A549 (cell line): ENCODE data around the gene CAMTA1. TPM values are rescaled to one million over a fixed set of nuclear protein-coding genes. Genes with fewer than 3 reads are reported as not detected.
A peak's percentile ranks its signal among the peaks of the same experiment; 100 is the strongest.

Experiments used
- ATAC-seq, 2 experiments: fragments of 200-7000 bp in 1 of 2; fragments of >200 bp in 1 of 2; cut with Nextera tagmentation in 1 of 2; cut with Tn5 transposase in 1 of 2; 3 replicates each; pipeline versions ENCODE4 v1.8.0 to v1.9.1; 2018 to 2020; ENCODE audit warnings: mild to moderate bottlenecking in 1 of 2, moderate library complexity in 1 of 2
- CTCF ChIA-PET: fragments of 300-600 bp; sonication (Branson Sonifier 250); formaldehyde crosslinking; extraction: SDS; loops from one replicate; lab custom pipeline; 2021; ENCODE audit warnings: antibody characterized with exemption, inconsistent platforms; lab: Yijun Ruan, JAX
- POLR2A ChIA-PET: fragments of 350-600 bp; formaldehyde crosslinking; extraction: SDS; loops from one replicate; lab custom pipeline; 2021; ENCODE audit warnings: antibody characterized with exemption, inconsistent platforms; lab: Yijun Ruan, JAX
- DNase-seq, 2 experiments: peaks; one replicate each; pipeline versions ENCODE4 v3.0.0 to v3.0.0-alpha.2; 2011 to 2016; ENCODE audit warnings: low read depth in 1 of 2, low spot score in 1 of 2
- FAIRE-seq: peaks from 2 replicates; lab custom pipeline; 2011; peaks lifted over from hg19 to GRCh38; lab: Jason Lieb, UNC
- H3K27ac ChIP-seq, 2 experiments: fragments of >200 bp; sonication (Bioruptor Twin); formaldehyde crosslinking; 3 replicates each; pipeline ENCODE4 v1.5.1; 2016 to 2017
- H3K4me1 ChIP-seq: fragments of >200 bp; sonication (Bioruptor Twin); formaldehyde crosslinking; 3 replicates; pipeline ENCODE4 v1.6.1; 2016
- H3K4me2 ChIP-seq: fragments of >200 bp; sonication (Bioruptor Twin); formaldehyde crosslinking; 3 replicates; pipeline ENCODE4 v1.6.1; 2016
- H3K4me3 ChIP-seq: fragments of >200 bp; sonication (Bioruptor Twin); formaldehyde crosslinking; 3 replicates; pipeline ENCODE4 v1.5.1; 2016
- H3K9me3 ChIP-seq: fragments of >200 bp; sonication (Bioruptor Twin); formaldehyde crosslinking; 3 replicates; pipeline ENCODE4 v1.6.1; 2016
- ATOH8 ChIP-seq: fragments of 250-450 bp; sonication (Bioruptor Pico); IDR thresholded peaks from 2 replicates; pipeline ENCODE4 v1.5.0; 2020; ENCODE audit warnings: low read depth, mild to moderate bottlenecking, moderate library complexity
- CEBPB ChIP-seq, 2 experiments: fragments of >200 bp in 1 of 2; sonication (Bioruptor Twin) in 1 of 2; formaldehyde crosslinking in 1 of 2; IDR thresholded peaks; 2 replicates each; pipeline ENCODE4 v1.6.1; 2012 to 2016
- CHD4 ChIP-seq: fragments of 200-600 bp; sonication (generic); IDR thresholded peaks from 2 replicates; pipeline ENCODE4 v1.6.1; 2016; ENCODE audit warnings: antibody characterized with exemption, mild to moderate bottlenecking, borderline replicate concordance
- CTCF ChIP-seq: fragments of >200 bp; sonication (Bioruptor Twin); formaldehyde crosslinking; IDR thresholded peaks from 3 replicates; pipeline ENCODE4 v1.5.1; 2016
- E2F6 ChIP-seq: IDR thresholded peaks from 2 replicates; pipeline ENCODE4 v1.6.1; 2012; ENCODE audit warnings: low read depth, borderline replicate concordance
- EP300 ChIP-seq, 2 experiments: fragments of >200 bp; sonication (Bioruptor Twin); formaldehyde crosslinking; IDR thresholded peaks; 2 replicates in 1 of 2; 3 replicates in 1 of 2; pipeline ENCODE4 v1.6.1; 2016 to 2017
- ESRRA ChIP-seq: fragments of 150-350 bp; IDR thresholded peaks from 2 replicates; pipeline ENCODE4 v1.6.1; 2014; ENCODE audit warnings: mild to moderate bottlenecking, low read length, borderline replicate concordance
- FOXS1 ChIP-seq: fragments of 250-450 bp; sonication (Bioruptor Pico); IDR thresholded peaks from 2 replicates; pipeline ENCODE4 v1.5.0; 2020; ENCODE audit warnings: mild to moderate bottlenecking, moderate library complexity
- HEYL ChIP-seq: fragments of 250-450 bp; sonication (Bioruptor Pico); IDR thresholded peaks from 2 replicates; pipeline ENCODE4 v1.8.0; 2021; ENCODE audit warnings: mild to moderate bottlenecking, moderate library complexity
- HOXB13 ChIP-seq: fragments of 250-450 bp; sonication (Bioruptor Pico); IDR thresholded peaks from 2 replicates; pipeline ENCODE4 v1.5.0; 2020; ENCODE audit warnings: low read depth, mild to moderate bottlenecking, moderate library complexity
- JUN ChIP-seq, 2 experiments: fragments of >200 bp; sonication (Bioruptor Twin); formaldehyde crosslinking; IDR thresholded peaks; 2 replicates in 1 of 2; 3 replicates in 1 of 2; pipeline ENCODE4 v1.6.1; 2016 to 2017
- NPAS2 ChIP-seq: fragments of 250-450 bp; sonication (Bioruptor Pico); IDR thresholded peaks from 2 replicates; pipeline ENCODE4 v1.8.0; 2022; ENCODE audit warnings: mild to moderate bottlenecking, moderate library complexity, borderline replicate concordance
- PHF8 ChIP-seq: fragments of 200-600 bp; sonication (generic); IDR thresholded peaks from 2 replicates; pipeline ENCODE4 v1.6.1; 2016; ENCODE audit warnings: low read depth, mild to moderate bottlenecking, antibody characterized with exemption, moderate library complexity, borderline replicate concordance
- POLR2AphosphoS2 ChIP-seq: conservative IDR thresholded peaks from 2 replicates; pipeline ENCODE4 v1.6.1; 2012; ENCODE audit warnings: low read length, improper control_type of control experiment, inconsistent platforms
- RARB ChIP-seq: fragments of 250-450 bp; sonication (Bioruptor Pico); IDR thresholded peaks from 2 replicates; pipeline ENCODE4 v1.8.0; 2021; ENCODE audit warnings: mild to moderate bottlenecking, moderate library complexity
- REST ChIP-seq: fragments of 200-600 bp; sonication (generic); IDR thresholded peaks from 2 replicates; pipeline ENCODE4 v1.6.1; 2016; ENCODE audit warnings: antibody characterized with exemption, mild to moderate bottlenecking, moderate library complexity
- RNF2 ChIP-seq: fragments of 200-600 bp; sonication (generic); IDR thresholded peaks from 2 replicates; pipeline ENCODE4 v1.6.1; 2016; ENCODE audit warnings: low read depth, mild to moderate bottlenecking, antibody characterized with exemption, moderate library complexity, borderline replicate concordance
- SREBF2 ChIP-seq: fragments of 450-650 bp; IDR thresholded peaks from 2 replicates; pipeline ENCODE4 v1.6.1; 2014; ENCODE audit warnings: mild to moderate bottlenecking, moderate library complexity
- TFCP2L1 ChIP-seq: fragments of 250-450 bp; sonication (Bioruptor Pico); IDR thresholded peaks from 2 replicates; pipeline ENCODE4 v1.5.0; 2021; ENCODE audit warnings: mild to moderate bottlenecking
- TP53 ChIP-seq: fragments of 250-450 bp; sonication (Bioruptor Pico); IDR thresholded peaks from 2 replicates; pipeline ENCODE4 v1.5.0; 2021; ENCODE audit warnings: mild to moderate bottlenecking, moderate library complexity
- ZSCAN20 ChIP-seq: fragments of 250-450 bp; sonication (Bioruptor Pico); IDR thresholded peaks from 2 replicates; pipeline ENCODE4 v1.8.0; 2022; ENCODE audit warnings: mild to moderate bottlenecking, moderate library complexity
- WGBS: methylation state at CpG from one replicate; pipeline ENCODE4 v1.1.6; 2017; ENCODE audit errors: missing lambda C conversion rate; 5-methylcytosine and 5-hydroxymethylcytosine counted together
- polyA plus RNA-seq, 4 experiments: library from polyadenylated mRNA; depleted of rRNA in 3 of 4; stranded (reverse); fragments of >200 nt; fragmentation: RNase III in 1 of 4; extraction: RNeasy Plus Mini Kit Qiagen cat#74134 plus additional on column Dnase treatment in 1 of 4; gene quantifications; 2 replicates in 3 of 4; 3 replicates in 1 of 4; pipeline ENCODE4 v1.2.3, GENCODE V29; 2011 to 2017

CAMTA1 gene
- polyA plus RNA-seq, 2 of the 4 experiments (the other 2 are of a cell fraction): 58.8 to 75.0 TPM

GRCh38 chr1:7352974-7353373 lies 567.7 kb downstream of the CAMTA1 start (continued):
- TF ChIP-seq CEBPB (IDR thresholded peaks at IDR 0.05) (no peak), E2F6 (no peak), ATOH8 (CRISPR knock-in tag) (no peak), FOXS1 (CRISPR knock-in tag) (no peak)

- H3K27ac ChIP-seq: 0 out of 6 replicates have a peak overlapping the region, but pooled peaks of 1 of the 2 experiments have one; percentile 7
- ATAC-seq (no peak), DNase-seq (no peak), FAIRE-seq (no peak)
- H3K9me3 ChIP-seq: no peaks in the 10 kb centered on the region
- 100% methylated on average over 2 of the region's 2 CpGs for WGBS
- no peaks in the 10 kb centered on the region for H3K4me1 ChIP-seq
- H3K4me2 ChIP-seq: no peak overlapping the region
- CTCF ChIA-PET: no interaction called here
- POLR2A ChIA-PET: no interaction called here
- H3K4me3 ChIP-seq: no peak overlapping the region
- TF ChIP-seq PHF8: no peak
Observed at GRCh38 chr1:7355646-7356045, 570.4 kb downstream of the CAMTA1 start.

GRCh38 chr1:7356079-7356478 lies 570.8 kb downstream of the CAMTA1 start:
- POLR2A ChIA-PET: no interaction called here
- WGBS: 67% methylated on average over 1 of the region's 5 CpGs
- FAIRE-seq (no peak), DNase-seq (no peak), ATAC-seq (peak in 1 of 2 experiments; percentile 27; a peak in 1 of 6 replicates)
- Histone ChIP-seq H3K4me3 (no peak overlapping the region), H3K4me2 (no peak overlapping the region), H3K27ac (0 out of 6 replicates have a peak overlapping the region, but pooled peaks of 1 of the 2 experiments have one; percentile 7), H3K4me1 (no peaks in the 10 kb centered on the region), H3K9me3 (no peaks in the 10 kb centered on the region)
- TF ChIP-seq SREBF2 (no peak), NPAS2 (CRISPR knock-in tag) (no peak), EP300 (IDR thresholded peaks at IDR 0.05) (no peak), JUN (IDR thresholded peaks at IDR 0.05) (no peak), POLR2AphosphoS2 (no peak), RARB (CRISPR knock-in tag) (no peak), TP53 (no peak), HOXB13 (CRISPR knock-in tag) (no peak), CHD4 (no peak), FOXS1 (CRISPR knock-in tag) (no peak), HEYL (CRISPR knock-in tag) (no peak), ZSCAN20 (no peak), PHF8 (no peak), ESRRA (no peak), RNF2 (no peak), CTCF (no peak), REST (no peak), TFCP2L1 (CRISPR knock-in tag) (no peak)
- CTCF ChIA-PET: no interaction called here
